Omental fat pad (tissue), 4 donors: Measurements from ENCODE around the gene MED16. TPM values are rescaled to one million over a fixed set of nuclear protein-coding genes. Genes with fewer than 3 reads are reported as not detected.

Source experiments
- ATAC-seq: fragments of 150-250 bp; one replicate; pipeline ENCODE4 v1.9.1; 2016; ENCODE audit warnings: mild to moderate bottlenecking, moderate library complexity; ENCODE audit not compliant: low FRiP score
- DNase-seq: peaks from one replicate; pipeline ENCODE4 v3.0.0-alpha.2; 2019; ENCODE audit warnings: low spot score
- total RNA-seq, 4 donors: library from RNA; depleted of rRNA; stranded (reverse); fragments of >200 nt; gene quantifications; one replicate each; pipeline ENCODE4 v1.1.0, GENCODE V29; 2016
- TF ChIP-seq, protein P1 (sequence below), 3 donors: fragments of 450-650 bp; IDR thresholded peaks; one replicate each; pipeline ENCODE4 v1.5.1; 2016 to 2017; ENCODE audit warnings: antibody characterized with exemption in 3 of 3, mild to moderate bottlenecking in 3 of 3, moderate library complexity in 2 of 3

Gene MED16
- total RNA-seq, 4 donors from 2014 or later: 20.1 to 34.0 (median 24.5) TPM

DNA sequence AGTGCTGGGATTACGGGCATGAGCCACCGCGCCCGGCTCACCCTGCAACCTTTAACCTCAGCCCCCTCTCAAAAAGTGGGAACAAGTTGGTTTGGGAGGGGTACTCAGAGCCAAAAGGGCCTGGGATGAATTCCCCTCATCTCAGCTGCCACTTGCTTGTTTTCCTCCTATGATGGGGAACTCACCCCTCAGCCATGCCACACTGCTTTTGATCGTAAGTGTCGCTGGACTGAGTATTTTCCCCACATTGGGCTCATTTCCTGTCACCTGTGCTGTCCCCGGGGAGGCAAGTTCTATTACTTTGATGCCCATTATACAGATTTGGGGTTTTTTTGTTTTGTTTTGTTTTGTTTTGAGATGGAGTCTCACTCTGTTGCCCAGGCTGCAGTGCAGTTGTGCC is 13.5 kb upstream of the MED16 start:
- no peak for DNase-seq
- ATAC-seq: no peak
- TF ChIP-seq, protein P1, sequence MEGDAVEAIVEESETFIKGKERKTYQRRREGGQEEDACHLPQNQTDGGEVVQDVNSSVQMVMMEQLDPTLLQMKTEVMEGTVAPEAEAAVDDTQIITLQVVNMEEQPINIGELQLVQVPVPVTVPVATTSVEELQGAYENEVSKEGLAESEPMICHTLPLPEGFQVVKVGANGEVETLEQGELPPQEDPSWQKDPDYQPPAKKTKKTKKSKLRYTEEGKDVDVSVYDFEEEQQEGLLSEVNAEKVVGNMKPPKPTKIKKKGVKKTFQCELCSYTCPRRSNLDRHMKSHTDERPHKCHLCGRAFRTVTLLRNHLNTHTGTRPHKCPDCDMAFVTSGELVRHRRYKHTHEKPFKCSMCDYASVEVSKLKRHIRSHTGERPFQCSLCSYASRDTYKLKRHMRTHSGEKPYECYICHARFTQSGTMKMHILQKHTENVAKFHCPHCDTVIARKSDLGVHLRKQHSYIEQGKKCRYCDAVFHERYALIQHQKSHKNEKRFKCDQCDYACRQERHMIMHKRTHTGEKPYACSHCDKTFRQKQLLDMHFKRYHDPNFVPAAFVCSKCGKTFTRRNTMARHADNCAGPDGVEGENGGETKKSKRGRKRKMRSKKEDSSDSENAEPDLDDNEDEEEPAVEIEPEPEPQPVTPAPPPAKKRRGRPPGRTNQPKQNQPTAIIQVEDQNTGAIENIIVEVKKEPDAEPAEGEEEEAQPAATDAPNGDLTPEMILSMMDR (IDR thresholded peaks at IDR 0.05): no peak

DNA sequence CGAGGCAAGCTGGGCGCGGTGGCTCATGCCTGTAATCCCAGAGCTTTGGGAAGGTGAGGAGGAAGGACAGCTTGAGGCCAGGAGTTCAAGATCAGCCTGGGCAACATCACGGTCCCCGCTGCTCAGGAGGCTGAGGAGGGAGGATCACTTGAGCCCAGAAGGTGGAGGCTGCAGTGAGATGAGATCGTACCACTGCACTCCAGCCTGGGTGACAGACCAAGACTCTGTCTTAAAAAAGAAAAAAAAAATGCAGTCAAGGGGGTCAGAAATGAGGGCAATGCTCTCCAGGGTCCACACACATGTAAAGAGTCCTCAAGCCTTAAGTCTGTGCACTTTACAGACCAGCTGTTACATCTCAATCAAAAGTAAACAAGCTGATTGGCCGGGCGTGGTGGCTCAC is 11.6 kb upstream of the MED16 start:
- DNase-seq: no peak
- ATAC-seq: no peak
- TF ChIP-seq, protein P1 (IDR thresholded peaks at IDR 0.05): no peak

DNA sequence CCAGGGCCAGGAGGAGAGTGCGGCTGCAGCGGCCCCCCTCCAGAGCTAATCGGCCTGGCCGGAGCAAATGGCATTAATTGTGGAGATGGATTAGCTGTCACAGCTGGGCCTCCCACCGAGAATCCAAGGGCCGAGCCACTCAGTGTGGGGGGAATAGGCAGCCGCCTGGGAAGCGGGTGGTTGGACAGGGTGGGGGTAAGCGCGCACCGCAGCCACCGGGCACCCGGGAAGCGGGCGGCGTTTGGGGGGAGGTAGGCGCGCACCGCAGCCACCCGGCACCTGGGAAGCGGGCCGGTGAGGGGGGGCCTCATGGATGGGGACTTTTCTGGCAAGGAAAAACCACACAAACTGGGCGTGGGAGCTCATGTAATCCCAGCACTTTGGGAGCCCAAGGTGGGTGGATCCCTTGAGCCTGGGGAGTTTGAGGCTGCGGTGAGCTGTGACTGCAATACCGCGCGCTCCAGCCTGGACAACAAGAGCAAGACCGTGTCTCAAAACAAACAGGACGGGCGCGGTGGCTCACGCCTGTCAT is 10.3 kb upstream of the MED16 start:
- ATAC-seq (no peak), DNase-seq (no peak)
- TF ChIP-seq, protein P1 (IDR thresholded peaks at IDR 0.05): no peak

DNA sequence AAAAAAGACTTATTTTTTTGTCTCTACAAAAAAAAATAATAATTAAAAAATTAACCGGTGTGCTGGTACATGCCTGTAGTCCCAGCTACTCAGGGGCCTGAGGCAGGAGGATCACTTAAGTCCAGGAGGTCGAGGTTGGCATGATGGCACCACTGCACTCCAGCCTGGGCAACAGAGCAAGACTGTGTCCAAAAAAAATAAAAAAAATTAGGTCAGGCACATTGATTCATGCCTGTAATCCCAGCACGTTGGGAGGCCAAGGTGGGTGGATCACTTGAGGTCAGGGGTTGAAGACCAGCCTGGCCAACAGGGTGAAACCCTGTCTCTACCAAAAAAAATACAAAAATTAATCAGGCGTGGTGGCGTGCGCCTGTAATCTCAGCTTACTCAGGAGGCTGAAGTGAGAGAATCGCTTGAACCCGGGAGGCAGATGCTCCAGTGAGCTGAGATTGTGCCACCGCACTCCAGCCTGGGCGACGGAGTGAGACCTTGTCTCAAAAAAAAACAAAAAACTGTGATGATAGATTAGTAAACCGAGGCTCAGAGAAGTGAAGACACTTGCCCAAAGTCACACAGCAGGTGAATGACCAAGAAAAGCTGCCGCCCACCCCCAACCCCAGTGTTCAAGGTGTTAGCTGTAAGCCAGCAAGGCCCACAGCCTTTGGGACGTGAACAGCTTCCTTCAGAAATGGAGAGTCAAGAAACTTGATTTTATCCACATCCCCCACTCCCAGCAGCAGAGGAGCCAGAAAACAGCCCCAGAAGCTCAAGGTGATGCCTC is 9.6 kb upstream of the MED16 start:
- TF ChIP-seq, protein P1 (IDR thresholded peaks at IDR 0.05): no peak
- ATAC-seq (no peak), DNase-seq (no peak)

DNA sequence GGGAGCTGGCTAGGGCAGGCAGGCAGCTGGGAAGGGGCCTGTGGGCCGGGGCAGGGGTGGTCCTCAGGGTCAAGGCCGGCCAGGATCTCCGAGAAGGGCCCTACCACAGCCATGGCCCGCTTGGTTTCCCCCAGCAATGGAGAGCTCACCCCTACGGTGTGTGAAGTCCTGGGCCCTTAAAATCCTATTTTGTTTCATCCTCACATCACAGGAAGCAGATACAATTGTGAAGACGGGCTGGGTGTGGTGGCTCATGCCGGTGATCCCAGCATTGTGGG is 9.0 kb upstream of the MED16 start:
- DNase-seq: no peak
- ATAC-seq: no peak
- TF ChIP-seq, protein P1 (IDR thresholded peaks at IDR 0.05): no peak

DNA sequence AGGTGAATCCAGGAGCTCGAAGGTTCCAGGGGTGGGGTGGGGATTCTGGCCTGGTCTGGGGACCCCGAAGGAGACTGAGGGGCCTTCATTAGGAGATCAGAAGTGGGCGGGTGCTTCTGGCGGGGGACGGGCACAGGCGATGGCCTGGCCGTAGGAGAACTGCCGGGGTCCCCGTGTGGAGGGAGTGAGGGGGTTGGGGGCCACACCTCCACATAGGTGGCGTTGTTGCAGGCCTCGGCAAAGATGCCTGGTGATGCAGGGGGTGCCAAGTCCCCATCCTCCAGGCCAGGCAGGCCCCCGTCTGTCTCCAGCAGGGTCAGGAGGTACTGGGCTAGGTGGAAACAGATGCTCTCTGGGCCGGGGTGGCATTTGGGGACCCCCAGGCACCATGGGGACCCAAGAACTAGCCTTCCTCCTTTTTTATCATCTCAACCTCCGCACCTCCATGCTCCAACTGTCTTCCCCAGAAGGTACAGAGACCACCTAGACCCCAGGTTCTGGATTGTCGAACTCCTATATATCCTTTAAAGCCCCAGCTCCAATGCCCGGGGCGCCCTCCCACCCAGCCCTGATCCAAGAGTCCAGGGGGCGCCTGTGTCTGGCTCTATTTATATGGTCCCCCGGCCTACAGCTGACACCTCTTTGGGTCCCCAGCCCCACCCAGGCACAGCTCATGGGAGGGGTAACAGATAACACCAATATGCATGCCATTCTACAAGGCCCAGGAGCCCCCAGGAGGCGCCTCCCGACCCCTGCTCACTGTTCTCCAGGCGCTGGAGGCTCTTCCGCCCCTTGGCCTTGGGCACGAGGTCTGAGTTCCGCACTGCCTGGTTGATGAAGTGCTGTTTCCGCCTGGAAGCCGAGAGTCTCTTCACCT is 8.5 kb upstream of the MED16 start:
- ATAC-seq (no peak), DNase-seq (no peak)
- TF ChIP-seq, protein P1 (IDR thresholded peaks at IDR 0.05): no peak
